MM.1S (cell line): ENCODE measurements around the gene ATP10D.

Experiments used
- CTCF ChIP-seq: fragments of 300-600 bp; sonication (generic); IDR thresholded peaks from 2 replicates; pipeline ENCODE4 v1.5.1; 2016; ENCODE audit warnings: antibody characterized with exemption, low read length, mixed read lengths
- EZH2 ChIP-seq: fragments of 300-600 bp; sonication (generic); optimal IDR thresholded peaks from 2 replicates; pipeline ENCODE3; 2017; ENCODE audit warnings: low read depth, mild to moderate bottlenecking, antibody characterized with exemption, low read length, mixed read lengths

GRCh38 chr4:47567511-47567910, 82.4 kb downstream of the ATP10D start:
- TF ChIP-seq CTCF: no peak
- TF ChIP-seq EZH2: no peak
